SJCRH30 (cell line): ENCODE results near the gene PLCG2. TPM values are rescaled to one million over a fixed set of nuclear protein-coding genes. Genes with fewer than 3 reads are reported as not detected.

Source experiments
- DNase-seq, 2 experiments: peaks; one replicate each; pipeline ENCODE4 v3.0.0-alpha.2; 2015 to 2020
- H3K27ac ChIP-seq: fragments of 250-450 bp; sonication (Bioruptor Pico); 2 replicates; pipeline ENCODE4 v1.5.1; 2020; ENCODE audit warnings: mild to moderate bottlenecking, moderate library complexity
- H3K27me3 ChIP-seq: fragments of 250-450 bp; sonication (Bioruptor Pico); 2 replicates; pipeline ENCODE4 v1.5.1; 2020; ENCODE audit warnings: mild to moderate bottlenecking, moderate library complexity
- H3K36me3 ChIP-seq: fragments of 250-450 bp; sonication (Bioruptor Pico); 2 replicates; pipeline ENCODE4 v1.5.1; 2020; ENCODE audit warnings: mild to moderate bottlenecking, moderate library complexity
- H3K4me1 ChIP-seq: fragments of 250-450 bp; sonication (Bioruptor Pico); 2 replicates; pipeline ENCODE4 v1.5.1; 2020; ENCODE audit warnings: mild to moderate bottlenecking, moderate library complexity
- H3K4me3 ChIP-seq: fragments of 250-450 bp; sonication (Bioruptor Pico); 2 replicates; pipeline ENCODE4 v1.5.1; 2020; ENCODE audit warnings: mild to moderate bottlenecking, moderate library complexity
- H3K9me3 ChIP-seq: fragments of 250-450 bp; sonication (Bioruptor Pico); replicated peaks from 2 replicates; pipeline ENCODE4 v1.5.1; 2020; ENCODE audit warnings: mild to moderate bottlenecking, moderate library complexity
- total RNA-seq: library from RNA; depleted of rRNA; stranded (reverse); fragments of >200 nt; shearing (Covaris generic); gene quantifications from 2 replicates; pipeline ENCODE4 v1.2.3, GENCODE V29; 2014

Gene PLCG2
- total RNA-seq, 1 experiment from 2014 or later: 0.45 TPM

DNA sequence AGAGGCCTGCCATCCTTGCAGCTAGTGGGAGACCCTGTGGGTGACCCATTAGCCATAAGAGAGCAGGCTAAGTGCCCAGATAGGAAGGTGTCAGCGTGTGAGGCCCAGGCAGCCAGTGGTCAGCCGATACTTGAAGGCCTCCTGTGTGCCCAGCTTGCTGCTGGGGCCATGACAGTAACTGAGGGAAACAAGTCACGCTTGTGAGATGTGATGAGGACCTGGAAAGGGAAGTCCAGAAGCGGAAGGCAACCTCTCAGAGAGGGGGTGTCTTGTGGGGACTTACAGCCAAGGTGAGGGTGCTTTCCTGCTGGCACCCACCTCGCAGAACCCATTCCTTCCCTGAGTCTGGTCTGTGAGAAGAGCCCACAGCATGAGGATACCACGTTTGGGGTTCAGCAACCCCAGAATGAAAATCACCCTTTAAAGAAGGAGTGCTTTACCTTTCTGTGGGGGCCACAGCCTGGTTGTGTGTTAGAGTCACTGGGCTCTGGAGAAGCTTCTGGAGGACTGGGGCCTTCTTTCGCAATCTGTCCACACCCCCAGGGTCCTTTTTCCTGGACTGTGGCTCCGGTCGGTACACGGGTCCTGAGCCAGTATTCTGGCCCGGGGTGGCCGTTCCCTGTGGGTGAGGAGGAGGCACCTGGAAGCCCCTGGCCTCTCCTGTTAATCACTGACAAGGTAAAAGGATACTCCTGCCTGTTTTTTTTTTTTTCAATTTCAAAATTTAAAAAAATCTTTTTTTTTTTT, 53.9 kb downstream of the PLCG2 start:
- H3K4me3 ChIP-seq: no peak overlapping the region
- DNase-seq: no peak
- no peak overlapping the region for H3K27ac ChIP-seq
- H3K27me3 ChIP-seq: no peaks in the 10 kb centered on the region
- H3K36me3 ChIP-seq: no peaks in the 10 kb centered on the region
- H3K9me3 ChIP-seq: no peaks in the 10 kb centered on the region
- H3K4me1 ChIP-seq: no peaks in the 10 kb centered on the region

DNA sequence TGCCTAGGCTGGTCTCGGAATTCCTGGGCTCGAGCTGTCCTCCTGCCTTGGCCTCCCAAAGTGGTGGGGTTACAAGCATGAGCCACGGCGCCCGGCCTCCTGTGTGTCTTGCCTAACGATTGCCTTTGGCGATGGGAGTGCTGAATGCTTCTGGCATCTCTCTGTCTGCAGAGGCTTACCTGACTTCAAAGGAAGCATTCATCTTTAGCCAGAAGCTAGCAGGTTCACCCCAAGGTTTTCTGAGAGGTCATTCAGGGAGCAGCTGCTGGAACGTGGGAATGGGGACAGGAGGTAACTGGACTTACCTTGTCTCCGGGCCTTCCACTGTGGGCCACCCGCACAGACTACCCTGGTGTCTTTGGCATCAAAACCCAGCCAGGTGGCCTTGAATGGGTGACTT, 54.7 kb downstream of the PLCG2 start:
- Histone ChIP-seq H3K4me3 (no peak overlapping the region), H3K9me3 (no peaks in the 10 kb centered on the region), H3K27me3 (no peaks in the 10 kb centered on the region), H3K27ac (no peak overlapping the region), H3K36me3 (no peaks in the 10 kb centered on the region), H3K4me1 (no peaks in the 10 kb centered on the region)
- DNase-seq: no peak

DNA sequence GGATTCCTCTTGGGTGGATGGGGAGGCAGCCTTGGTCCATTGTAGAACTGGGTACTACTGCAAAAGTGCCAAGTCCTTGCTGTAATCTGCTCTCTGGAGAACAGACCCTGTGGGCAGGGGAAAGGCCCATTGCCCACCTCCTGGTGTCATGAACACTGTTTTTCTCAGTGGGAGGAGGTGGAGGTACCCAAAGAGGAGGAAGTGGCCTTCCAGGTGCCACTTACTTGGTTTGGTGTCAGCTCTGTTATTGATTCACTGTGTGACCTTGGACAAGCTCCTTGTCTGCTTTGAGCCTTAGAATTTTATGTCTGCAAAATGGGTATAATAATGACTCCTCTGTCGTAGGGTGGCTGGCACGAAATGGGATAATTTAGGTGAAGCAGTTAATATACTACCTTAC, 55.8 kb downstream of the PLCG2 start:
- H3K36me3 ChIP-seq: no peaks in the 10 kb centered on the region
- H3K9me3 ChIP-seq: no peaks in the 10 kb centered on the region
- H3K27ac ChIP-seq: no peak overlapping the region
- H3K4me1 ChIP-seq: no peaks in the 10 kb centered on the region
- H3K4me3 ChIP-seq: no peak overlapping the region
- DNase-seq: no peak
- H3K27me3 ChIP-seq: no peaks in the 10 kb centered on the region

DNA sequence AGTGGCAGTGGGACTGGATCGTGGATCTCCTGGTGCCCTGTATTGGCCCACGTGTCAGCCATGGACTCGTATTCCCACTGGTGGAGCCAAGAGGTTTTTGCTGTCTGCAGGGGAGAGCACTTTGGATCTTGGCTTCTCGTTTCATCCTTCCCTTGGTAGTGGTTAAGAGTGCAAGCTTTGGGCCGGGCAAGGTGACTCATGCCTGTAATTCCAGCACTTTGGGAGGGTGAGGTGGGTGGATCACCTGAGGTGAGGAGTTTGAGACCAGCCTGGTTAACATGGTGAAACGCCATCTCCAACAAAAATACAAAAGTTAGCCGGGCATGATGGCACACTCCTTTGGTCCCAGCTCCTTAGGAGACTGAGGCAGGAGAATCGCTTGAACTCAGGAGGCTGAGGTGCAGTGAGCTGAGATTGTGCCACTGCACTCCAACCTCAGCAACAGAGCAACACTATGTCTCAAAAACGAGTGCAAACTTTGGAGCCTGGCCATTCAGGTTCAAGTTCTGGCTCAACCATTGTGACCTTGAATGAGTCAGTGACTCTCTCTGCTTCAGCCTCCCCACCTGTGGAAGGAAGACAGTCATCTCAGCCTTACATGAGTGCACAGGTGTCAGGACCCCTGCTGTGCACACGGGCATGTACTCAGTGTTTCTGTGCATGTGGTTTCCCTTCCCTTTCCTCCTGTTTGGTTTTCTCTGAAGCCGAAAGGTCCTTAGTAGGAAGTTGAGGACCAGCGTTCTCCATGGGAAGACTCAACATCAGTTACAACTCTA, 57.4 kb downstream of the PLCG2 start:
- Histone ChIP-seq H3K9me3 (no peaks in the 10 kb centered on the region), H3K27me3 (no peaks in the 10 kb centered on the region), H3K36me3 (no peaks in the 10 kb centered on the region), H3K4me3 (no peak overlapping the region), H3K4me1 (no peaks in the 10 kb centered on the region), H3K27ac (no peak overlapping the region)
- no peak for DNase-seq

DNA sequence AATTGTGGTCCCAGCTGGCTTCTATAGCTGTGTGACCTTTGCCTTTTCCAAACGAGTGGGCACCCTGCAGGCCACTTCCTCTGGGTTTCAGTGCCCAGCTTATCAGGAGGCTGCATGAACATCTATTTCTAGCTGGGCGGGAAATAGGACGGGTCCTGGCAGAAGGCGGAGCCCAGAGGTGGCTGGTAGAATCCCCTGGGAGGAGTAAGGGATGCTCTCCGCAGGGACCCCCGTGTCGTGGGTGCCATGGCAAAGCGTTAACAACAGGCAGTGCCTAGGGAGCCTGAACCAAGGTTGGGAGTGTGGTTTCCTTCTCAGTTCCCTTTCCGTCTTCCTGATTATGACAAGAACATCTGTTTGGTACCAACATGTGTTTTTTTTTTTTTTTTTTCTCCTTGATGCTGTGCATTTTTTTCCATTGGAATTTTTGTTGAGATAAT, 58.2 kb downstream of the PLCG2 start:
- DNase-seq: no peak
- Histone ChIP-seq H3K36me3 (no peaks in the 10 kb centered on the region), H3K4me1 (no peaks in the 10 kb centered on the region), H3K27ac (no peak overlapping the region), H3K27me3 (no peaks in the 10 kb centered on the region), H3K4me3 (no peak overlapping the region), H3K9me3 (no peaks in the 10 kb centered on the region)

DNA sequence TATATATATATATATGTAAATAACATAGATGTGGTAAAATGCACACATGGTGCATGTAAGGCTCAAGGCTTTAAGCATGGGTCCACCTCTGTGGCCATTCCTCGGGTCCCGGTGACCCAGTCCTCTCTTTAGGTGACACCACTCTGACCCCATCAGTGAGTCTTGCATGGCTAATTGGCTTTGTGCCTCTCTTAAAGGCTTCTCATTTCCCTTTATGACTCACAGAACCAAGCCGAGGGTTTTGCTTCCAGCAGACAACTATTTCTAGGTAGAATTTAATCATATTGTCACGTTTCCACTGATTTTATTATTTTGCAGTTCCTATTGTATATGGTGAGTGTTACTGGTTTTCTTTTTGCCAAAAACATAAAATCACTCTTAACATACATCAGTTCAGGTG, 59.7 kb downstream of the PLCG2 start:
- H3K9me3 ChIP-seq: no peaks in the 10 kb centered on the region
- no peaks in the 10 kb centered on the region for H3K27me3 ChIP-seq
- H3K4me1 ChIP-seq: no peaks in the 10 kb centered on the region
- no peaks in the 10 kb centered on the region for H3K36me3 ChIP-seq
- H3K27ac ChIP-seq: no peak overlapping the region
- no peak for DNase-seq
- H3K4me3 ChIP-seq: no peak overlapping the region

DNA sequence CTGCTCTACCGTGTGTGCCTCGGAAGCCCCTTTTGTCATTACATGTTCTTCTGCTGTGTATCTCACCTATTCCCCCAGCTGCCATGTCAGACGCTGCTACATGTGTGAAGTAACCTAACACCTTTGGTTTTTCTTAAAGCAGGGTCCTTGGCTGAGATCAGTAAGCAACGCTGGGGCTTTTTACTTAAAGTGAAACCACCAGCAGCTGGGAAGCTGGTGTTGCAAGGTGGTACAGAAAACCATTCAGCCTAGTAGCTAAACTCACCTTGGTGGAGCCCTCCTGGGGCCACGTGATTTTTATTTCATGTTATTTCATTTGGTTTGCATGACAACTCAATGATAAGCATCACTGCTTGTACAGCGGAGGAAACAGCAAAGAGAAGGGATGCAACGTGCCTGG, 62.6 kb downstream of the PLCG2 start:
- no peaks in the 10 kb centered on the region for H3K9me3 ChIP-seq
- H3K4me3 ChIP-seq: no peak overlapping the region
- no peaks in the 10 kb centered on the region for H3K4me1 ChIP-seq
- no peak overlapping the region for H3K27ac ChIP-seq
- H3K27me3 ChIP-seq: no peaks in the 10 kb centered on the region
- no peak for DNase-seq
- no peaks in the 10 kb centered on the region for H3K36me3 ChIP-seq

DNA sequence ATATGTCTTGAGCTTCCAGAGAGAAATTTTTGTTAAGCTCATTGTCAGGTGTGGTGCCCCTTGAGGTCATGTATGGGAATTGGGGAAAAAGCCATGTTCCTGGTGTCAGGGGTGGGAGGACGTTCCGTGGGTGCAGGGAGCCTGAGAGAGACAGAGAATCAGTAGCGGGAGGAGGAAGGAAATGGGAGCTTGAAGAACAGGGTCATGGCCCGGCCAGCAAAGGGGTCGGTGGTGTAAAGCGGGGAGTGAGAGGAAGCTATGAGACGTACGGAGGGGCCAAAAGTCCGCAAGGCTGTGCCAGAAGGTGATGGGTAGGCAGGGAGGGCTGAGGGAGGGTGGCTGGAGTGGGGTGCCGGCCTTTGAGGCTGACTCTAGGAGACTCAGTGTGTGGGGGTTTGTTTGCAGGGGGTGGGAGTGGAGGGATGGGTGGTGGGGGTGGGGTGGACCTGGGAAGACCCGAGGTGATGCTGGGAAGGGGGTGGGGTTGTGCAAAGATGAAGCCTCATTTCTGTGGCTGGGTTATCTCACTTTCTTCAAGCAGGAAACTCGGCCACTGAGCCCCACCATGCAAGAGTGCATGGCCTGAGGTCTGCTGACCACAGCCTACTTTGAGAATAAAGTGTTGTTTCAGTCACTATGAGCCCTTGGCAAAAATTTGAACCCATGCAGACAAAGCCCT, 63.6 kb downstream of the PLCG2 start:
- Histone ChIP-seq H3K4me1 (no peaks in the 10 kb centered on the region), H3K9me3 (no peaks in the 10 kb centered on the region), H3K27ac (no peak overlapping the region), H3K4me3 (no peak overlapping the region), H3K36me3 (no peaks in the 10 kb centered on the region), H3K27me3 (no peaks in the 10 kb centered on the region)
- DNase-seq: no peak

DNA sequence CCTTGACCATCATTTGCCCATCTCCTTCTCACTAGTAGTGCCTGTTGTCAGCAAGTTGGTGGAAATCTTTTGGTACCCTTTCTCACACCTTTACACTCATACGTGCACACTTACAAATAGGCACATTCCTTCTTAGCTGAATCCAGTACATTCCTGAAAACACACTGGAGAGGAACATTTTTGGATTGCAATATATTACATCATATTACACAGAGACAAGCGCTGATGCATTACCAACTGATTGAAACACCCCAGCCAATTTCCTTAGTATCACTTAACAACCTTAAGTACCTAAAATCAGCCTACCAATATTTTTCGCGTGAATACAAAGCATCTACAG, 64.1 kb downstream of the PLCG2 start:
- no peaks in the 10 kb centered on the region for H3K9me3 ChIP-seq
- no peaks in the 10 kb centered on the region for H3K27me3 ChIP-seq
- H3K4me3 ChIP-seq: no peak overlapping the region
- DNase-seq: no peak
- no peak overlapping the region for H3K27ac ChIP-seq
- H3K4me1 ChIP-seq: no peaks in the 10 kb centered on the region
- H3K36me3 ChIP-seq: no peaks in the 10 kb centered on the region

DNA sequence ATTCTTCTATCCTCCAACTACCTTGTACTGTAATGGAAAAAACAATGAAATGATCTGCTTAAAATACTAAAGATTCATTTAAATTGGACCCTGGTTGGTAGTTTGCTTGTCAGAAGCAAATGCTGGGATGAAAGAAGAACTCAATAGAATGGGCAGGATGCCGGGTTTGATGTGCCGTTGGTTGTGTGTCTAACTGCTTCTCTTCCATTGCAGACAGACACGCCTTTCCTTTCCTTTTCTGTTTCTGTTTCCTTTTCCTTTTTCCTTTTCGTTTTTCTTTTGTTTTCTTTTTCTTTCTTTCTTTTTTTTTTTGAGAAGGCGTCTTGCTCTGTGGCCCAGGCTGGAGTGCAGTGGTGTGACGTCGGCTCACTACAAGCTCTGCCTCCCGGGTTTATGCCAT, 64.6 kb downstream of the PLCG2 start:
- no peak overlapping the region for H3K27ac ChIP-seq
- DNase-seq: no peak
- no peaks in the 10 kb centered on the region for H3K4me1 ChIP-seq
- H3K27me3 ChIP-seq: no peaks in the 10 kb centered on the region
- no peaks in the 10 kb centered on the region for H3K36me3 ChIP-seq
- no peak overlapping the region for H3K4me3 ChIP-seq
- H3K9me3 ChIP-seq: no peaks in the 10 kb centered on the region

DNA sequence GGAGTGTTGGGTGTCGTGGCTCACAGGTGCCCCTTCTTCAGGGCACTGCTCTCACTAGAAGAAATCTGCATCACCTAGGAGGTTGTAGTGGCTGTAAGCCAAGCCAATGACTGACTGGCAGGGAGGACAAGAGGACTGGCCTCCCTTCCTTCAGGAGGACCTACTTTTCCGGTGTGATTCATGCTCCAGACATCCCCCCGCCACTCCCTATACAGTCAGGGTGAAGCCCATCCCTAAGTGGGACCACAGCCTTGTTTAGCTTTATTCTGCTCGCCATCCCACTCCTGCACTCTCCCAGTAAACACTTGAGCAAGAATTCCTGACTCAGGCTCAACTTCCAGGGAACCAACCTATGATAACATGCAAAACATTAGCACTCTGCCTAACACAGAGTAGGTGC, 67.0 kb downstream of the PLCG2 start:
- no peaks in the 10 kb centered on the region for H3K9me3 ChIP-seq
- no peaks in the 10 kb centered on the region for H3K36me3 ChIP-seq
- no peak overlapping the region for H3K4me3 ChIP-seq
- H3K4me1 ChIP-seq: no peaks in the 10 kb centered on the region
- DNase-seq: no peak
- no peak overlapping the region for H3K27ac ChIP-seq
- no peaks in the 10 kb centered on the region for H3K27me3 ChIP-seq

DNA sequence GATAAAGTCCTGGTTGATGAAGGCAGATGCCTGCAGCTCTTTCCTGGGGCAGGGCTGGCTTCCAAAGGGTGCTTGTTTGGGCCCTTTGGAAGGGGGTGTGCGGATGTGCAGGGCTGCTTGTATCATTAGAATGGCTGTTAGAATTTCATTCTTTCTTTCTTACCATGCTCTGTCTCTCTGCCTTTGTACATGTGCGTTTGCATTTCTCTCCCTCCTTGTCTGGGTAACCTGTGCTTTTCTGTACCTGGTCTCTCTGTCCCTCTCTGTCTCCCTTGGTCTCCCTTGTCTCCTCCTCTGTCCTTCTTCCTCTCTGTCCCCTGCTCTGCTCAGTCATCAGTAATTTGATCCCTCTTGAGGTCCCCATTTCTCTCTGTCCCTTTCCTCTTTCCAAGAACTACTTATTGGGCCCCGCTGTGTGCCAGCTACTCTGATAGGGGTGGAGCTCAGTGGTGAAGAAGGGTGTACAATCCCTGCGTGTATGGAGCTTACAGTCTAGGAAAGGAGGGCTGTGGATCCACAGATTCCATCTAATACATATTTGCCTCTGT, 69.3 kb downstream of the PLCG2 start:
- DNase-seq: no peak
- Histone ChIP-seq H3K4me3 (no peak overlapping the region), H3K36me3 (no peaks in the 10 kb centered on the region), H3K9me3 (no peaks in the 10 kb centered on the region), H3K4me1 (no peaks in the 10 kb centered on the region), H3K27ac (no peak overlapping the region), H3K27me3 (no peaks in the 10 kb centered on the region)

DNA sequence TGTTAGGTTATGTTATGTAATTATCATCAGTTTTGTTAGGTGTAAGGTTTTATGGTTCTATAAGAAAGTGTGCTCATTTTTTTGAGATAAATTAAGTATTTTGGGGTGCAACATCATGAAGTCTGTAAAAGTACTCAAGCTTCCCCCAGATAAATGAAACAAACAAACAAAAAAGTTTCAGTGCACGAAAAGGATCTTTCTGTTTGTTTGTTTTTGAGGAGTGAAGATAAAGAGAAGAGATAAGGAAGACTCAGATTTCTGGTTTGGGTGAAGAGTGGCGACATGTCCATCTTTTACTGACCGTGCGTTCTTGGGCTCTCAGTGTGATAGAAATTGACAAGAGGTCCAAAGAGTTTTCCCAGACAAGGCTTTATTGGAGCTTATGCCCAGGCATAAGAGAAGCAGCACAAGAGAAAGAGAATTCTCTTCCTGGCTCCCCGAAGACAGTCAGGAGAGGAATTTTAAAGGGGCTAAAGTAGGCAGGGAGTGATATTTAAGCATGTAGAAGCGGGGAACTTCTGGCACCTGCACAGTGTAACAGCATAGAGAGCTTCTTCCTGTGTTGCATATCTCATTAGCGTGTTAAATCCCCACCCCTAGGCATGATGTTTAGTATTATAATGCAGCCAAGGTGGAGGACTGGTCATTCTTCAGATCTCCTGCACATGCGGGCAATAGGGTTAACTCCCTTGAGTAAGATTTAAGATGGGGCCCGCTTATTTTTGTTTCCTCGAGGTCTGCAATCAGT, 71.3 kb downstream of the PLCG2 start:
- no peak overlapping the region for H3K27ac ChIP-seq
- H3K9me3 ChIP-seq: no peaks in the 10 kb centered on the region
- DNase-seq: no peak
- H3K27me3 ChIP-seq: no peaks in the 10 kb centered on the region
- H3K36me3 ChIP-seq: no peaks in the 10 kb centered on the region
- H3K4me1 ChIP-seq: no peaks in the 10 kb centered on the region
- H3K4me3 ChIP-seq: no peak overlapping the region

DNA sequence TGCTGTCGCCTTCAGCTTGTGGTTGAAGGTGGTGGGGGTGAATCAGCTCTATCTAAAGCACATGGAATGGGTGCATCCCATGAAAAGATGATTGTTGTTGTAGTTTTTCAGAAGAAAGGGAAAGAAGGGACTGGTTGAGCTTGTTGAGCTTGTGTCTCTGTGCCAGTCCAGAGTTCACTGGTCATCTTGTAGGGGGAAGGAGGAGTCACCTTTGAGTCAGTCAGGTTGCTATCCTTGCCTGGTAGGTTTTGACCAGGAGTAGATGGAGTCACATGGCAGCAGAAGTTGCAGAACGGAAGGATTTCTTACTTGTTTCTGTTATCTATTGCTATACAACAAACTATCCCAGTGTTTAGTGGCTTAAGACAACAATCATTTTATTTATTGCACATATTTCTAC, 73.3 kb downstream of the PLCG2 start:
- H3K4me3 ChIP-seq: no peak overlapping the region
- H3K9me3 ChIP-seq: no peaks in the 10 kb centered on the region
- no peaks in the 10 kb centered on the region for H3K27me3 ChIP-seq
- no peaks in the 10 kb centered on the region for H3K36me3 ChIP-seq
- DNase-seq: no peak
- no peaks in the 10 kb centered on the region for H3K4me1 ChIP-seq
- H3K27ac ChIP-seq: no peak overlapping the region
